HEK293T (cell line): ENCODE measurements around the gene RCAN2.

Experiments used
- BHLHE40 ChIP-seq: fragments of 450-650 bp; IDR thresholded peaks from 2 replicates; pipeline ENCODE4 v1.6.1; 2016; ENCODE audit warnings: mild to moderate bottlenecking, moderate library complexity, borderline replicate concordance
- FOXA1 ChIP-seq: fragments of 450-650 bp; IDR thresholded peaks from 2 replicates; pipeline ENCODE4 v1.6.1; 2016; ENCODE audit warnings: mild to moderate bottlenecking
- NFRKB ChIP-seq: fragments of 450-650 bp; IDR thresholded peaks from 2 replicates; pipeline ENCODE4 v1.6.1; 2016; ENCODE audit warnings: mild to moderate bottlenecking, moderate library complexity
- SUZ12 ChIP-seq: fragments of 450-650 bp; IDR thresholded peaks from 2 replicates; pipeline ENCODE4 v1.6.1; 2016; ENCODE audit warnings: mild to moderate bottlenecking
- TARDBP ChIP-seq: fragments of 450-650 bp; IDR thresholded peaks from 2 replicates; pipeline ENCODE4 v1.6.1; 2016

DNA sequence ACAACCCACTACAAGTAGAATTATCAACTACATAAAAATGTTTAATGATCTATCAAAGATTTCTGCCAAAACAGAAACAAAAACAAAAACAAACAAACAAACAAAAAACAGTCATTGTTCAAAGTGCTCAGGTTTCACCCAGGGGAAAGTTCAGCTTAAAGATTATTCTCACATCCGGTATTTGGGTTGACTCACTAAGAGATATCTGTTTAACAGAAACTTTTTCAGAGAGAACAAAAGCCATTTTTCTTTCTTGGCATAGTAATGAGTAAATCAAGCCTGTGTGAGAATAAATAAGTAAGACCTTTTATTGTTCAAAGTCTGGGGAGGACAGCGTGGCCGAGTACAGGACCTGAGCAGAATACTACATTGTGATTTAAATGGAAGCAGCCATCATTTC is 143.6 kb downstream of the RCAN2 start:
- TF ChIP-seq BHLHE40, result no peak
- TF ChIP-seq NFRKB, result no peak
- TF ChIP-seq FOXA1, result no peak
- no peak for TF ChIP-seq TARDBP
- TF ChIP-seq SUZ12, result no peak
